Measurements from ENCODE around the gene ELL. TPM values are rescaled to one million over a fixed set of nuclear protein-coding genes. Genes with fewer than 3 reads are reported as not detected.

ELL gene
- total and polyA plus RNA-seq, 9 of the 15 experiments (the other 6 are each of a cell fraction or from before 2014, with no cell fraction given) = 0.24 to 22.5 (median 4.1) TPM

DNA sequence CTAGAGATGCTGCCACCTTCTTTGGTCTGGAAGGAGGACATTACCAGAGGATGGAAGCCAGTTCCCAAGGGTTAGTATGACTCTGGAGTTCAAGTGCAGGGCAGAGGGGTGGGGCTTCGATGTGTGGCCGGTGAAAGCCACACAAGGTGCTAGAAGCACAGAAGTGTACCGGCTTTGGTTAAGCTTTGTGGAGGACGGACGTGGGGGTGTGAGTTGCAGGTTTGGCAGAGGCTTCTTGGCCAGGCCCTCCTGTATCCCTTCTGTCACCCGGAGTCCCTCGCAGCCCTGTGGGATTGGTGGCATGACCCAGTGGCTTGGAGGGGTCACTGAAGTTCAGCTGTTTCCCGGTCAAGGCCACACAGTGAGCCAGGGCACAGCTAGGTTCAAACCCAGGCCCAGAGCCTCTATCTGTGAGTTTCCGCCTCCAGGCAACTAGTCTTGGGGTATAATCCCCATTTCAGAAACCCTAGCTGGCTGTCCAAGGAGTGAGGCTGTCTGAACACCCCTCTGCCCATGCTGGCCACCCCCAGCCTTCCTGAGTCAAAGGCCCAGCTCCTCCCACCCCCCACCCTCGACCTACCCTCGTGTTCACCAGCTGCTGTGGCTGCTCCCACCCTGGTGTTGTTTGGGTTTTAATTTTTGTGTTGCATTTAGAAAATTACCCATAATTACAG is 107.2 kb downstream of the ELL start (continued):
- TF ChIP-seq ZNF263 (CRISPR knock-in tag; IDR thresholded peaks at IDR 0.05; ENCODE audit: borderline replicate concordance) (no peak), FUS (optimal IDR thresholded peaks at IDR 0.05; ENCODE audit: low read depth, low read length) (no peak), ZNF586 (CRISPR knock-in tag; conservative IDR thresholded peaks at IDR 0.05) (no peak), HDAC1 (IDR thresholded peaks at IDR 0.05) (no peak), SMAD3 (CRISPR knock-in tag; conservative IDR thresholded peaks at IDR 0.05) (no peak), TAF7 (tag; IDR thresholded peaks at IDR 0.05) (no peak), ZNF76 (CRISPR knock-in tag; IDR thresholded peaks at IDR 0.05; ENCODE audit: borderline replicate concordance) (no peak), ZNF134 (CRISPR knock-in tag; conservative IDR thresholded peaks at IDR 0.05) (no peak), TRIM28 (IDR thresholded peaks at IDR 0.05) (no peak), CSDE1 (IDR thresholded peaks at IDR 0.05) (no peak), CBFA2T3 (IDR thresholded peaks at IDR 0.05) (no peak), CREB1 (IDR thresholded peaks at IDR 0.05) (peak; percentile 17; the same call in 1 of the 2 replicates), CREB1 (CRISPR knock-in tag; IDR thresholded peaks at IDR 0.05) (no peak), ELF4 (CRISPR knock-in tag; IDR thresholded peaks at IDR 0.05) (no peak)
- TF ChIP-seq, protein P1, sequence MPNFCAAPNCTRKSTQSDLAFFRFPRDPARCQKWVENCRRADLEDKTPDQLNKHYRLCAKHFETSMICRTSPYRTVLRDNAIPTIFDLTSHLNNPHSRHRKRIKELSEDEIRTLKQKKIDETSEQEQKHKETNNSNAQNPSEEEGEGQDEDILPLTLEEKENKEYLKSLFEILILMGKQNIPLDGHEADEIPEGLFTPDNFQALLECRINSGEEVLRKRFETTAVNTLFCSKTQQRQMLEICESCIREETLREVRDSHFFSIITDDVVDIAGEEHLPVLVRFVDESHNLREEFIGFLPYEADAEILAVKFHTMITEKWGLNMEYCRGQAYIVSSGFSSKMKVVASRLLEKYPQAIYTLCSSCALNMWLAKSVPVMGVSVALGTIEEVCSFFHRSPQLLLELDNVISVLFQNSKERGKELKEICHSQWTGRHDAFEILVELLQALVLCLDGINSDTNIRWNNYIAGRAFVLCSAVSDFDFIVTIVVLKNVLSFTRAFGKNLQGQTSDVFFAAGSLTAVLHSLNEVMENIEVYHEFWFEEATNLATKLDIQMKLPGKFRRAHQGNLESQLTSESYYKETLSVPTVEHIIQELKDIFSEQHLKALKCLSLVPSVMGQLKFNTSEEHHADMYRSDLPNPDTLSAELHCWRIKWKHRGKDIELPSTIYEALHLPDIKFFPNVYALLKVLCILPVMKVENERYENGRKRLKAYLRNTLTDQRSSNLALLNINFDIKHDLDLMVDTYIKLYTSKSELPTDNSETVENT (CRISPR knock-in tag; IDR thresholded peaks at IDR 0.05) = peak; percentile 64; the same call in 1 of the 2 replicates
- TF ChIP-seq, protein P2, sequence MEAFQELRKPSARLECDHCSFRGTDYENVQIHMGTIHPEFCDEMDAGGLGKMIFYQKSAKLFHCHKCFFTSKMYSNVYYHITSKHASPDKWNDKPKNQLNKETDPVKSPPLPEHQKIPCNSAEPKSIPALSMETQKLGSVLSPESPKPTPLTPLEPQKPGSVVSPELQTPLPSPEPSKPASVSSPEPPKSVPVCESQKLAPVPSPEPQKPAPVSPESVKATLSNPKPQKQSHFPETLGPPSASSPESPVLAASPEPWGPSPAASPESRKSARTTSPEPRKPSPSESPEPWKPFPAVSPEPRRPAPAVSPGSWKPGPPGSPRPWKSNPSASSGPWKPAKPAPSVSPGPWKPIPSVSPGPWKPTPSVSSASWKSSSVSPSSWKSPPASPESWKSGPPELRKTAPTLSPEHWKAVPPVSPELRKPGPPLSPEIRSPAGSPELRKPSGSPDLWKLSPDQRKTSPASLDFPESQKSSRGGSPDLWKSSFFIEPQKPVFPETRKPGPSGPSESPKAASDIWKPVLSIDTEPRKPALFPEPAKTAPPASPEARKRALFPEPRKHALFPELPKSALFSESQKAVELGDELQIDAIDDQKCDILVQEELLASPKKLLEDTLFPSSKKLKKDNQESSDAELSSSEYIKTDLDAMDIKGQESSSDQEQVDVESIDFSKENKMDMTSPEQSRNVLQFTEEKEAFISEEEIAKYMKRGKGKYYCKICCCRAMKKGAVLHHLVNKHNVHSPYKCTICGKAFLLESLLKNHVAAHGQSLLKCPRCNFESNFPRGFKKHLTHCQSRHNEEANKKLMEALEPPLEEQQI (IDR thresholded peaks at IDR 0.05) = no peak
- TF ChIP-seq, protein P3, sequence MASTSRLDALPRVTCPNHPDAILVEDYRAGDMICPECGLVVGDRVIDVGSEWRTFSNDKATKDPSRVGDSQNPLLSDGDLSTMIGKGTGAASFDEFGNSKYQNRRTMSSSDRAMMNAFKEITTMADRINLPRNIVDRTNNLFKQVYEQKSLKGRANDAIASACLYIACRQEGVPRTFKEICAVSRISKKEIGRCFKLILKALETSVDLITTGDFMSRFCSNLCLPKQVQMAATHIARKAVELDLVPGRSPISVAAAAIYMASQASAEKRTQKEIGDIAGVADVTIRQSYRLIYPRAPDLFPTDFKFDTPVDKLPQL (IDR thresholded peaks at IDR 0.05; ENCODE audit: extremely low read depth, insufficient read length) = no peak
- TF ChIP-seq, protein P4, sequence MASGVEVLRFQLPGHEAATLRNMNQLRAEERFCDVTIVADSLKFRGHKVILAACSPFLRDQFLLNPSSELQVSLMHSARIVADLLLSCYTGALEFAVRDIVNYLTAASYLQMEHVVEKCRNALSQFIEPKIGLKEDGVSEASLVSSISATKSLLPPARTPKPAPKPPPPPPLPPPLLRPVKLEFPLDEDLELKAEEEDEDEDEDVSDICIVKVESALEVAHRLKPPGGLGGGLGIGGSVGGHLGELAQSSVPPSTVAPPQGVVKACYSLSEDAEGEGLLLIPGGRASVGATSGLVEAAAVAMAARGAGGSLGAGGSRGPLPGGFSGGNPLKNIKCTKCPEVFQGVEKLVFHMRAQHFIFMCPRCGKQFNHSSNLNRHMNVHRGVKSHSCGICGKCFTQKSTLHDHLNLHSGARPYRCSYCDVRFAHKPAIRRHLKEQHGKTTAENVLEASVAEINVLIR (CRISPR knock-in tag; IDR thresholded peaks at IDR 0.05) = no peak
- TF ChIP-seq, protein P5, sequence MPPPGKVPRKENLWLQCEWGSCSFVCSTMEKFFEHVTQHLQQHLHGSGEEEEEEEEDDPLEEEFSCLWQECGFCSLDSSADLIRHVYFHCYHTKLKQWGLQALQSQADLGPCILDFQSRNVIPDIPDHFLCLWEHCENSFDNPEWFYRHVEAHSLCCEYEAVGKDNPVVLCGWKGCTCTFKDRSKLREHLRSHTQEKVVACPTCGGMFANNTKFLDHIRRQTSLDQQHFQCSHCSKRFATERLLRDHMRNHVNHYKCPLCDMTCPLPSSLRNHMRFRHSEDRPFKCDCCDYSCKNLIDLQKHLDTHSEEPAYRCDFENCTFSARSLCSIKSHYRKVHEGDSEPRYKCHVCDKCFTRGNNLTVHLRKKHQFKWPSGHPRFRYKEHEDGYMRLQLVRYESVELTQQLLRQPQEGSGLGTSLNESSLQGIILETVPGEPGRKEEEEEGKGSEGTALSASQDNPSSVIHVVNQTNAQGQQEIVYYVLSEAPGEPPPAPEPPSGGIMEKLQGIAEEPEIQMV (tag; conservative IDR thresholded peaks at IDR 0.05; ENCODE audit: low read depth) = 0 out of 2 replicates have a peak, but pooled peaks have one; percentile 28
